ENCODE data around the gene SMNDC1.
A peak's percentile ranks its signal among the peaks of the same experiment; 100 is the strongest.
"Not testable (repeated sequence)": the region's sequence is repeated elsewhere in the genome, so short reads cannot be mapped to it uniquely, and the experiment has no call there.

SMNDC1 gene

GRCh38 chr10:110304780-110305421 is at the start of gene SMNDC1:
Gene SMNDC1 (minus strand): TSS chr10:110304920. CDS start chr10:110303587, 1,333 bp downstream.
- peak; percentile 97 to 98 for DNase-seq

GRCh38 chr10:110354322-110354766 is 49.6 kb upstream of the SMNDC1 start:
- DNase-seq = peak; percentile 80 to 84

DNA sequence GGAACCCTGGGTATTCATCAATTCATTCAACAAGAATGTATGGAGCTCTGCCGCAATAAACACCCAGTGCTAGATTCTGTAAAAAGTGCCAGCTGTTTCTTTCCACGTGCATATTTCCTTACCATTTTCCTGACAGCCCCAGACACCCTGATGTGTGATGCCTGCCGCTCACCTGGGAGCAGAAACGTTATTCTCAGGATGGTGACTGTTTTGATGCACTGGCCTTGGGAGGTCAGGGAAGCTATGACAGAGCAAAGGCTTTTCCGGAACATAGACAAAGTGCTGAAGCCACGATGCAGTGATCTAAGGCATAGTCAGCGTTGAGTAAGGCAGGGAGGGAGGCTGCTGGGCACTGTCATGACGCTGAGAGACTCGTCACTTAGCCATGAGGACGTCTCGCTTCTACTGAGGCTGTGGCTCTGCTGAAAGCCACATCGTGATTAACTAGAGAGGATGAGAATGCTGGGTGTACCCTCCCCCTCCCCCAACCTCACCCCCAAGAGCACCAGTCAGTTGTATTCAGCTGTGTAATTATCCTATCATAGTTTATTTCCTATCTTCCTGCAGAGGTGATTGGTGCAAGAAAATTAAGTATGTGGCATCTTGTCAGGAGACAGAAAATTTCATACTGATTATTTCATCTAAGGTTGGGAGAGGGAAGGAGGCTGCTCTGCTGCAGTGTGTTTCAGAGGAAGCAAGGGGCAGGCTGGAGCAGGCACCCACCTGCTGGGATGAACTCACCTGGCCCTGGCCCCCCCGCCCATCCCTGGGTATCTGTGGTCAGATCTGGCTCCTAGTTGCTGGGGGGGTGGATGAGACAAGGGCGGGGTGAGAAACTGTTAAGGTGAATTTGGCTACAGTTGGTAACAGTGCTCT is 48.8 kb upstream of the SMNDC1 start:
- DNase-seq = peak in 1 of 2 donors; percentile 57

DNA sequence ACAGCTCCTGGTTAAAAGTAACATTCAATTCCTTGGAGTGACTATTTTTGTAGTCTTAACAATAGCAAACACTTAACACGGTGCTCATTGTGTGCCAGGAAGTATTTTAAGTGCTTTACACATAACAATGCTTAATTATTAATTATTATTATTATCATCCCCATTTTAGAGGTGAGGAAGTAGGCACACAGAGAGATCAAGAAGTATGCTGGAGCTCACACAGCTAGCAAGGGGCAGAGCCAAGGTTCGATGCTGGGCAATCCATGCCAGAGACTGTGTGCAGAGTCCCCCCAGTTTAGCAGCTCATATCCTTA is 48.2 kb upstream of the SMNDC1 start:
- no peak for DNase-seq

DNA sequence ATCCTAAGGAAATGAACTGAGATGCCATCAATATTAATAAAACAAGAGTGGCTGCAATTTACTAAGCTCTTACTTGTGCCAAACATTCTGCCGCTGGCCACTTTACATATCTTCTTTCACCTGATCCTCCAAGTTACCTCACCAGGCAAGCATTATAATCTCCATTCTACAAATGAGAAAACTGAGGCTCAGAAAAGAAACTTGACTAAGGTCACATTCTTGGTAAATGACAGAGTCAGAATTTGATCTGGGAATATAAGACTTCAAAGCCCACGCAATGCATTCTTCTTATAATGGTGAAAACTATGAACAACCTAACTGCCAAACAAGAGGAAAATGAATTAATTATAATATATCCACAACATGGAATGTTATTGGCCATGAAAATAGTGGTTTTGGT is 46.1 kb upstream of the SMNDC1 start:
- no peak for DNase-seq

- no peak for DNase-seq
These were observed 45.1 kb upstream of the SMNDC1 start for GRCh38 chr10:110349831-110350230.

- DNase-seq = no peak
These were observed 44.7 kb upstream of the SMNDC1 start for GRCh38 chr10:110349386-110349785.

- peak in 1 of 2 donors; percentile 33 for DNase-seq
These were observed 43.6 kb upstream of the SMNDC1 start for GRCh38 chr10:110348336-110348735.

GRCh38 chr10:110346914-110347313 is 42.2 kb upstream of the SMNDC1 start:
- no peak for DNase-seq

GRCh38 chr10:110345286-110345685 is 40.6 kb upstream of the SMNDC1 start:
- DNase-seq = no peak

- DNase-seq = no peak
These were observed 39.9 kb upstream of the SMNDC1 start for GRCh38 chr10:110344622-110345021.

- DNase-seq = no peak
These were observed 39.2 kb upstream of the SMNDC1 start for GRCh38 chr10:110343947-110344346.

DNA sequence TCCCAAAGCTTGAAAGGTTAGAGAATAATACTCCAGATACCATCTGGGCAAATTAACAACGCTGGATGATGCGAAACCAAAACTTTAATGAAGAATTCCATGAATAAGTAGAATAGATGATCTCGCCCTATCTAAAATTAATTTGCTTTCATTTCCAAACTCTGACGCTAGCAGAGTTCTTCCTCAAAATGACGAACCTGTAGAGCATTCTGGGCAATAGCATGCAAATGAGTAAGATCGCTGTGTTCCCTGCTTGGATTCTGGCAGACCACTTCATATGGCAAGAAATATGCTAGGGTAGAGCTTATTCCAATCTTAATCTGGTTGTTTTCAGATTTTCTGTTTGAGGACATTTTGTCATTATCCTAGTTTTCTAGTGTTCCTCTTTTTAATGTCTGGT is 36.1 kb upstream of the SMNDC1 start:
- no peak for DNase-seq

DNA sequence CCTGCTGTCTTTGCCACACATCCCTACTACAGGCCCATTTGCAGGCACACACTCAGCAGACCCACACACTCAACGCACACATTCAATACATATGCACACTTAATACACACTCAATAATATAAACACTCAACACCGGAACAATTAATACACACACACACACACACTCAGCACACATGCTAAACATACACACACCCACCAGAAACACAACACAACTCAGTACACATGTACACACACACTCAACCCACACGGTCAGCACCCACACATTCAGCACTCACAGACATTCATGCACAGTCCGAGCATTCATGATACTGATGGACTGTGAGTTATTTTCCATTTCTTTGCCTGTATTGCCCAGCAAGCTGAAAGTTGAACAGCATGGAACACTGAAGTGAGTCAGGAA is 35.4 kb upstream of the SMNDC1 start:
- DNase-seq = no peak

DNA sequence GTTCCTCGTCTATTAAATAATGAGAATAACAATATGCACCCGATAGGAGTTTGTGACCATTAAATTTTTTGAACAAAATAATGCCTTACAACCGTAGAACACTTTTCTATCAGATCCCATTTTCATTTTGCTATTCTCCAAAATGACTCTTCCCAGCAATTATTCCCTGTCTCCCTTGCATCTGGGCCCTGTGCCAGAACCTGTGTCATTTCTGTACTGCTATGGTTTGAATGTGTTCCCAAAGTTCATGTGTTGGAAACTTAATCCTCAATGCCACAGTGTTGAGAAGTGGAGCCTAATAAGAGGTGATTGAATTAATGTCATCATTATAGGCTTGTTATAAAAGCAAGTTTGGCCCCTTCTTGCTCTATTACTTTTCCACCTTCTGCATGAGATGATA is 33.2 kb upstream of the SMNDC1 start:
- DNase-seq = no peak

GRCh38 chr10:110337401-110337800 is 32.7 kb upstream of the SMNDC1 start:
- no peak for DNase-seq

- DNase-seq = no peak
These were observed 31.5 kb upstream of the SMNDC1 start for GRCh38 chr10:110336111-110336721.

GRCh38 chr10:110335314-110336064 is 30.8 kb upstream of the SMNDC1 start:
- peak in 1 of 2 donors; percentile 22 for DNase-seq

GRCh38 chr10:110334061-110334656 is 29.4 kb upstream of the SMNDC1 start:
- DNase-seq = no peak

DNA sequence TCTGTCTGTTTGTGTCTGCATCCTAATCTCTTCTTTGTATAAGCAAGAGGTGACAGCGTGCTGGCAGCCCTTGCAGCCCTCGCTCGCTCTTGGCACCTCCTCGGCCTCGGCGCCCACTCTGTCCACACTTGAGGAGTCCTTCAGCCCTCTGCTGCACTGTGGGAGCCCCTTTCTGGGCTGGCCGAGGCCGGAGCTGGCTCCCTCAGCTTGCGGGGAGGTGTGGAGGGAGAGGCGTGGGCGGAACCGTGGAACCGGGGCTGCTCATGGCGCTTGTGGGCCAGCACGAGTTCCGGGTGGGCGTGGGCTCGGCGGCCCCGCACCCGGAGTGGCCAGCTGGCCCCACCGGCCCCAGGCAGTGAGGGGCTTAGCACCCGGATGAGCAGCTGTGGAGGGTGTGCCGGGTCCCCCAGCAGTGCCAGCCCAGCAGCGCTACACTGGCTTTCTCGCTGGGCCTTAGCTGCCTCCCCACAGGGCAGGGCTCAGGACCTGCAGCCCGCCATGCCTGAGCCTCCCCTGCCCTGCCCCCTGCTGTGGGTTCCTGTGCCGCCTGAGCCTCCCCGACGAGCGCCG is 26.6 kb upstream of the SMNDC1 start:
- DNase-seq = not testable (repeated sequence)

- DNase-seq = no peak
These were observed 26.0 kb upstream of the SMNDC1 start for GRCh38 chr10:110330675-110331074.

DNA sequence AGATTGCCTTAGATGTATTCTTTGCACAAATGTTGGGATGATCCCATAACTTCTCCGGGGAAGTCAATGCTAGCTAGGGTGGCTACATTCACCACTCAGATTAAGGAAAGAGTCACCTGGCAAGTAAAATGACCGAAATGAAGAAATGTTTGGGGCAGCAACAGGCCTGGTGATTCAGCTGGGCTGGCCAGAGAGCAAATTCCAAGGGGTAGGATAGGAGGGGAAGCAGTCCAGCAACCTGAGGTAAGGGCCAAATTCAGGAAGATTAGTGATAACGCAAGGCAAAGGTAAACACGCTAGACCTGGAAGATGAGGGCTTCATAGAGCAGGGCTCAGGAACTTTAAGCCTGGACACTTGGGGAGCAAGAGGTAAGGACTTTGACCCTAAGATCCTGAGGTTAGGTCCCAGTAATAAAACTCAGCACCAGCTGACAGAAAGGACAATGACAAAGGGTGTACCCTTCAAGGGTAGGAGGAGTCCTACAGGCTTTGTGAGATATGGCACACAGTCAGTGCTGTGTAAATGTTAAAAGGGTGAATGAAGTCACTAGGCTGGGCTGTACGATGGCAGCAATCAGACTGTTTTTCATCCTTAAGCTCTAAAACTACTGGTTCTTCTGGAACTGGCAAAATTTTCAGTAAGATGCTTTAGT is 22.7 kb upstream of the SMNDC1 start:
- no peak for DNase-seq

All from CD4-positive, alpha-beta T cell treated with Interferon alpha-2 for 1 hour (primary cell).